Naive thymus-derived CD4-positive, alpha-beta T cell (primary cell): ENCODE results near the gene GRAMD1B. TPM values are rescaled to one million over a fixed set of nuclear protein-coding genes. Genes with fewer than 3 reads are reported as not detected.

Experiments
- ATAC-seq: fragments of 150-1000 bp; cut with Tn5 transposase; 2 replicates; pipeline ENCODE4 v1.10.0; 2021; ENCODE audit warnings: mild to moderate bottlenecking, moderate library complexity
- CTCF ChIA-PET: fragments of 350-600 bp; sonication (Branson Sonifier 250); formaldehyde crosslinking; loops from one replicate; lab custom pipeline; 2021; ENCODE audit warnings: antibody characterized with exemption; lab: Charles Lee
- POLR2A ChIA-PET: fragments of 350-600 bp; sonication (Branson Sonifier 250); formaldehyde crosslinking; loops from one replicate; lab custom pipeline; 2021; ENCODE audit warnings: antibody characterized with exemption, inconsistent platforms; lab: Charles Lee
- DNase-seq, 9 donors: peaks; one replicate each; pipeline versions ENCODE4 v3.0.0 to v3.0.0-alpha.2; 2020 to 2022; ENCODE audit warnings: mixed read lengths in 1 of 9
- H3K27ac ChIP-seq: one replicate; pipeline ENCODE4 v1.7.0; 2013; ENCODE audit warnings: mild to moderate bottlenecking, low read depth, low read length, moderate library complexity
- H3K27me3 ChIP-seq, 2 donors: one replicate each; pipeline ENCODE4 v1.7.0; 2013; ENCODE audit warnings: low read length in 2 of 2, mild to moderate bottlenecking in 2 of 2, moderate library complexity in 2 of 2; ENCODE audit not compliant: control insufficient read depth in 2 of 2, insufficient read depth in 2 of 2
- H3K36me3 ChIP-seq, 3 experiments: 1 replicate in 2 of 3; 2 replicates in 1 of 3; pipeline ENCODE4 v1.7.0; 2013; ENCODE audit warnings: low read length in 3 of 3, mild to moderate bottlenecking in 3 of 3, moderate library complexity in 1 of 3; ENCODE audit not compliant: insufficient read depth in 3 of 3, control insufficient read depth in 2 of 3
- H3K4me1 ChIP-seq, 2 donors: one replicate each; pipeline ENCODE4 v1.7.0; 2013; ENCODE audit warnings: low read length in 2 of 2, mild to moderate bottlenecking in 2 of 2, moderate library complexity in 1 of 2; ENCODE audit not compliant: control insufficient read depth in 2 of 2, insufficient read depth in 2 of 2
- H3K4me3 ChIP-seq: 2 replicates; pipeline ENCODE4 v1.7.0; 2013; ENCODE audit warnings: mild to moderate bottlenecking, low read length
- H3K9me3 ChIP-seq, 3 experiments: 1 replicate in 2 of 3; 2 replicates in 1 of 3; pipeline ENCODE4 v1.7.0; 2013; ENCODE audit warnings: low read length in 3 of 3; ENCODE audit not compliant: control insufficient read depth in 2 of 3
- H3K27ac Mint-ChIP-seq, 9 donors: one replicate each; pipeline ENCODE4 v1.8.0; 2020 to 2022; ENCODE audit warnings: mixed read lengths in 9 of 9, mild to moderate bottlenecking in 8 of 9, moderate library complexity in 5 of 9, inconsistent platforms in 2 of 9
- H3K27me3 Mint-ChIP-seq, 5 donors: one replicate each; pipeline ENCODE4 v1.8.0; 2021 to 2022; ENCODE audit warnings: mixed read lengths in 5 of 5, mild to moderate bottlenecking in 1 of 5
- H3K36me3 Mint-ChIP-seq, 5 donors: one replicate each; pipeline ENCODE4 v1.8.0; 2020 to 2022; ENCODE audit warnings: mixed read lengths in 5 of 5, mild to moderate bottlenecking in 3 of 5, inconsistent platforms in 1 of 5
- H3K4me1 Mint-ChIP-seq, 7 donors: one replicate each; pipeline ENCODE4 v1.8.0; 2020 to 2022; ENCODE audit warnings: mixed read lengths in 7 of 7, mild to moderate bottlenecking in 3 of 7, inconsistent platforms in 1 of 7
- H3K4me3 Mint-ChIP-seq, 10 donors: one replicate each; pipeline ENCODE4 v1.8.0; 2020 to 2022; ENCODE audit warnings: mild to moderate bottlenecking in 10 of 10, mixed read lengths in 10 of 10, moderate library complexity in 6 of 10, inconsistent platforms in 2 of 10
- H3K9me3 Mint-ChIP-seq, 11 donors: one replicate each; pipeline ENCODE4 v1.8.0; 2020 to 2022; ENCODE audit warnings: mixed read lengths in 11 of 11, mild to moderate bottlenecking in 4 of 11, inconsistent platforms in 1 of 11, moderate library complexity in 1 of 11
- intact Hi-C, 2 donors: fragments of 100-400 bp; cut with micrococcal nuclease; formaldehyde crosslinking; loops; one replicate each; pipeline ENCODE4 v1.15.1; 2023
- polyA plus RNA-seq, 2 donors: library from polyadenylated mRNA; unstranded; fragments of 300-500 nt; fragmentation: Illumina TruSeq; gene quantifications; one replicate each; pipeline ENCODE4 v1.2.3, GENCODE V29; 2021
- total RNA-seq, 6 experiments: library from RNA in 5 of 6; stranded (reverse) in 5 of 6; gene quantifications; 1 replicate in 5 of 6; 2 replicates in 1 of 6; pipeline ENCODE4 v1.2.3 and lab custom pipeline; 2021 to 2026

The GRAMD1B gene
- total and polyA plus RNA-seq, 7 experiments from 2014 or later: 1.7 to 88.9 (median 10.0) TPM

GRCh38 chr11:123428116-123428715 lies 1.9 kb upstream of the GRAMD1B start:
- Mint-ChIP-seq H3K27me3 (peaks cover 0 to 13% (median 4%) of the 10 kb centered on the region in 5 donors), H3K4me3 (peak overlapping the region in 5 of 10 donors; percentile 5 to 99 (median 88)), H3K4me1 (peaks cover 15 to 51% (median 25%) of the 10 kb centered on the region in 7 donors), H3K9me3 (no peaks in the 10 kb centered on the region), H3K36me3 (peaks cover 0 to 33% (median 0%) of the 10 kb centered on the region in 5 donors), H3K27ac (peak overlapping the region in 1 of 9 donors; percentile 53)
- intact Hi-C loops: no loop called here
- DNase-seq (no peak), ATAC-seq (no peak)
- peaks cover 0 to 12% of the 10 kb centered on the region in 2 donors for H3K4me1 ChIP-seq
- H3K36me3 ChIP-seq: no peaks in the 10 kb centered on the region
- H3K27ac ChIP-seq: no peak overlapping the region
- H3K27me3 ChIP-seq: no peaks in the 10 kb centered on the region
- POLR2A ChIA-PET: no interaction called here
- H3K4me3 ChIP-seq: no peak overlapping the region
- CTCF ChIA-PET: interaction anchor here (0.5 to 4.0 kb wide), 3 partner anchors 12 to 372 kb away, joined by 3 to 19 read pairs (median 3); no protein-coding TSS in a partner anchor
- H3K9me3 ChIP-seq: no peaks in the 10 kb centered on the region

- peaks cover 0 to 36% (median 0%) of the 10 kb centered on the region in 5 donors for H3K36me3 Mint-ChIP-seq
- ChIA-PET CTCF (interaction anchor here (0.8 to 4.0 kb wide), 2 partner anchors 16 to 22 kb away, joined by 3 to 19 read pairs; no protein-coding TSS in a partner anchor), POLR2A (interaction anchor here (0.6 kb wide), 1 partner anchor 12 kb away, joined by 3 read pairs; no protein-coding TSS in a partner anchor)
- no peaks in the 10 kb centered on the region for H3K27me3 ChIP-seq
- no peaks in the 10 kb centered on the region for H3K36me3 ChIP-seq
- H3K27ac ChIP-seq: no peak overlapping the region
- no peaks in the 10 kb centered on the region for H3K9me3 ChIP-seq
- H3K4me1 ChIP-seq: peaks cover 0 to 12% of the 10 kb centered on the region in 2 donors
- intact Hi-C loops: no loop called here
- DNase-seq (no peak), ATAC-seq (no peak)
- H3K4me3 ChIP-seq: peak overlapping the region; percentile 53
- peak overlapping the region; percentile 85 to 99 (median 88) for H3K4me3 Mint-ChIP-seq
- peaks cover 0 to 2% (median 0%) of the 10 kb centered on the region in 11 donors for H3K9me3 Mint-ChIP-seq
- peak overlapping the region in 8 of 9 donors; percentile 53 to 94 (median 80) for H3K27ac Mint-ChIP-seq
- peaks cover 15 to 58% (median 25%) of the 10 kb centered on the region in 7 donors for H3K4me1 Mint-ChIP-seq
- H3K27me3 Mint-ChIP-seq: peaks cover 0 to 4% (median 0%) of the 10 kb centered on the region in 5 donors
Measured at GRCh38 chr11:123429336-123429735, 733 bp upstream of the GRAMD1B start.

- Histone ChIP-seq H3K4me1 (peaks cover 0 to 12% of the 10 kb centered on the region in 2 donors), H3K27ac (peak overlapping the region; percentile 60), H3K4me3 (peak overlapping the region; percentile 53), H3K27me3 (no peaks in the 10 kb centered on the region), H3K9me3 (no peaks in the 10 kb centered on the region), H3K36me3 (no peaks in the 10 kb centered on the region)
- Mint-ChIP-seq H3K27me3 (no peaks in the 10 kb centered on the region), H3K9me3 (peaks cover 0 to 2% (median 0%) of the 10 kb centered on the region in 11 donors), H3K36me3 (peaks cover 0 to 45% (median 0%) of the 10 kb centered on the region in 5 donors), H3K27ac (peak overlapping the region in 7 of 9 donors; percentile 26 to 94 (median 66)), H3K4me3 (peak overlapping the region; percentile 85 to 99 (median 88)), H3K4me1 (peaks cover 15 to 67% (median 25%) of the 10 kb centered on the region in 7 donors)
- ChIA-PET POLR2A (interaction anchor here (1.2 kb wide), 1 partner anchor 23 kb away, joined by 3 read pairs; no protein-coding TSS in a partner anchor), CTCF (interaction anchor here (1.6 kb wide), 1 partner anchor 23 kb away, joined by 6 read pairs; no protein-coding TSS in a partner anchor)
- intact Hi-C loops: loop anchor here (1.0 to 10.0 kb wide), 10 partner anchors 23 to 369 kb away; partner anchors contain the start of genes HSPA8 (in 2 of the 2) and ZNF202 (in 2 of the 2)
- ATAC-seq (peak; percentile 78), DNase-seq (peak; percentile 29 to 79 (median 50))
Measured at GRCh38 chr11:123430721-123431497, 840 bp downstream of the GRAMD1B start.

GRCh38 chr11:123431619-123432018 lies 1.6 kb downstream of the GRAMD1B start:
- POLR2A ChIA-PET: interaction anchor here (1.2 kb wide), 1 partner anchor 24 kb away, joined by 3 read pairs; no protein-coding TSS in a partner anchor
- Histone ChIP-seq H3K4me1 (peaks cover 0 to 12% of the 10 kb centered on the region in 2 donors), H3K27ac (no peak overlapping the region)

GRCh38 chr11:123434262-123434661 lies 4.2 kb downstream of the GRAMD1B start:
- ChIA-PET CTCF (interaction anchor here (3.1 kb wide), 1 partner anchor 27 kb away, joined by 21 read pairs; no protein-coding TSS in a partner anchor), POLR2A (interaction anchor here (1.0 to 1.2 kb wide), 2 partner anchors 9 to 23 kb away, joined by 3 to 7 read pairs; no protein-coding TSS in a partner anchor)
- H3K4me1 Mint-ChIP-seq: peaks cover 15 to 81% (median 34%) of the 10 kb centered on the region in 7 donors

More at GRCh38 chr11:123431619-123432018, 1.6 kb downstream of the GRAMD1B start:
- Mint-ChIP-seq H3K27ac (peak overlapping the region in 7 of 9 donors; percentile 26 to 94 (median 59)), H3K9me3 (peaks cover 0 to 4% (median 0%) of the 10 kb centered on the region in 11 donors), H3K36me3 (peaks cover 0 to 49% (median 6%) of the 10 kb centered on the region in 5 donors), H3K4me3 (peak overlapping the region; percentile 81 to 99 (median 88)), H3K4me1 (peaks cover 15 to 68% (median 25%) of the 10 kb centered on the region in 7 donors), H3K27me3 (no peaks in the 10 kb centered on the region)
- CTCF ChIA-PET: interaction anchor here (0.5 to 1.6 kb wide), 2 partner anchors 24 to 1495 kb away, joined by 3 to 6 read pairs; no protein-coding TSS in a partner anchor
- Histone ChIP-seq H3K4me3 (peak overlapping the region; percentile 53), H3K27me3 (no peaks in the 10 kb centered on the region), H3K36me3 (no peaks in the 10 kb centered on the region), H3K9me3 (no peaks in the 10 kb centered on the region)
- ATAC-seq (no peak), DNase-seq (no peak)
- intact Hi-C loops: loop anchor here (1.0 to 10.0 kb wide), 5 partner anchors 49 to 369 kb away; partner anchors contain the start of genes HSPA8 (in 2 of the 2) and ZNF202 (in 2 of the 2)

More at GRCh38 chr11:123434262-123434661, 4.2 kb downstream of the GRAMD1B start:
- peaks cover 0 to 56% (median 6%) of the 10 kb centered on the region in 5 donors for H3K36me3 Mint-ChIP-seq
- no peak overlapping the region for H3K4me3 ChIP-seq
- H3K27me3 ChIP-seq: no peaks in the 10 kb centered on the region
- no peaks in the 10 kb centered on the region for H3K27me3 Mint-ChIP-seq
- ATAC-seq: no peak
- peak overlapping the region in 2 of 9 donors; percentile 36 to 75 for H3K27ac Mint-ChIP-seq
- no peak overlapping the region for H3K27ac ChIP-seq
- peaks cover 0 to 12% of the 10 kb centered on the region in 2 donors for H3K4me1 ChIP-seq
- H3K9me3 ChIP-seq: no peaks in the 10 kb centered on the region
- DNase-seq: peak in 6 of 9 donors; percentile 2 to 42 (median 24)
- H3K4me3 Mint-ChIP-seq: peak overlapping the region in 1 of 10 donors; percentile 56
- intact Hi-C loops: loop anchor here (1.0 to 10.0 kb wide), 5 partner anchors 27 to 369 kb away; partner anchors contain the start of gene HSPA8 (in 1 of the 2)
- peaks cover 0 to 4% (median 0%) of the 10 kb centered on the region in 11 donors for H3K9me3 Mint-ChIP-seq
- H3K36me3 ChIP-seq: no peaks in the 10 kb centered on the region
